WTC11 (cell line): ENCODE measurements around the gene NECTIN2. TPM values are rescaled to one million over a fixed set of nuclear protein-coding genes. Genes with fewer than 3 reads are reported as not detected.

Experiments used
- AFF4 ChIP-seq: sonication (generic); formaldehyde crosslinking; IDR thresholded peaks from 2 replicates; pipeline ENCODE4 v1.8.1; 2023; ENCODE audit warnings: mild to moderate bottlenecking, missing genetic modification reagents, borderline replicate concordance
- ARID4B ChIP-seq: sonication (generic); formaldehyde crosslinking; IDR thresholded peaks from 2 replicates; pipeline ENCODE4 v1.8.0; 2023; ENCODE audit warnings: missing genetic modification reagents, mild to moderate bottlenecking, borderline replicate concordance
- ATF2 ChIP-seq: sonication (generic); formaldehyde crosslinking; IDR thresholded peaks from 2 replicates; pipeline ENCODE4 v1.8.1; 2022; ENCODE audit warnings: low read depth, missing genetic modification reagents, borderline replicate concordance
- CREM ChIP-seq: sonication (generic); formaldehyde crosslinking; IDR thresholded peaks from 2 replicates; pipeline ENCODE4 v1.8.1; 2022; ENCODE audit warnings: mild to moderate bottlenecking, missing genetic modification reagents, moderate library complexity
- E2F1 ChIP-seq: sonication (generic); formaldehyde crosslinking; IDR thresholded peaks from 2 replicates; pipeline ENCODE4 v1.8.0; 2022; ENCODE audit warnings: mild to moderate bottlenecking, missing genetic modification reagents
- ERG ChIP-seq: fragments of 250-450 bp; sonication (Bioruptor Pico); IDR thresholded peaks from 2 replicates; pipeline ENCODE4 v1.8.0; 2021; ENCODE audit warnings: mild to moderate bottlenecking
- ETV6 ChIP-seq: sonication (generic); formaldehyde crosslinking; IDR thresholded peaks from 2 replicates; pipeline ENCODE4 v1.8.1; 2022; ENCODE audit warnings: mild to moderate bottlenecking, missing genetic modification reagents
- GABPB1 ChIP-seq: sonication (generic); formaldehyde crosslinking; IDR thresholded peaks from 2 replicates; pipeline ENCODE4 v1.8.1; 2023; ENCODE audit warnings: mild to moderate bottlenecking, missing genetic modification reagents
- HMGA2 ChIP-seq: fragments of 250-450 bp; sonication (Bioruptor Pico); IDR thresholded peaks from 2 replicates; pipeline ENCODE4 v1.4.0; 2021; ENCODE audit warnings: mild to moderate bottlenecking, moderate library complexity
- IRF1 ChIP-seq: sonication (generic); formaldehyde crosslinking; IDR thresholded peaks from 2 replicates; pipeline ENCODE4 v1.8.0; 2023; ENCODE audit warnings: missing genetic modification reagents
- IRF2 ChIP-seq: sonication (generic); formaldehyde crosslinking; IDR thresholded peaks from 2 replicates; pipeline ENCODE4 v1.8.0; 2022; ENCODE audit warnings: low read depth, missing genetic modification reagents, borderline replicate concordance
- NFE2L1 ChIP-seq: sonication (generic); formaldehyde crosslinking; IDR thresholded peaks from 2 replicates; pipeline ENCODE4 v1.8.1; 2023; ENCODE audit warnings: missing genetic modification reagents
- NFYB ChIP-seq: sonication (generic); formaldehyde crosslinking; conservative IDR thresholded peaks from 2 replicates; pipeline ENCODE4 v1.8.0; 2022; ENCODE audit warnings: low read depth, missing genetic modification reagents
- NR2C2 ChIP-seq: sonication (generic); formaldehyde crosslinking; IDR thresholded peaks from 2 replicates; pipeline ENCODE4 v1.8.0; 2022; ENCODE audit warnings: mild to moderate bottlenecking, missing genetic modification reagents
- PRRX2 ChIP-seq: fragments of 250-450 bp; sonication (Bioruptor Pico); IDR thresholded peaks from 2 replicates; pipeline ENCODE4 v1.8.0; 2021; ENCODE audit warnings: mild to moderate bottlenecking
- SP1 ChIP-seq: sonication (generic); formaldehyde crosslinking; conservative IDR thresholded peaks from 2 replicates; pipeline ENCODE4 v1.8.1; 2022; ENCODE audit warnings: missing genetic modification reagents
- USF1 ChIP-seq: sonication (generic); formaldehyde crosslinking; IDR thresholded peaks from 2 replicates; pipeline ENCODE4 v1.8.0; 2022; ENCODE audit warnings: mild to moderate bottlenecking, missing genetic modification reagents
- ZBTB21 ChIP-seq: sonication (generic); formaldehyde crosslinking; IDR thresholded peaks from 2 replicates; pipeline ENCODE4 v1.8.1; 2023; ENCODE audit warnings: mild to moderate bottlenecking, missing genetic modification reagents, borderline replicate concordance
- ZNF263 ChIP-seq: sonication (generic); formaldehyde crosslinking; IDR thresholded peaks from 2 replicates; pipeline ENCODE4 v1.8.1; 2022; ENCODE audit warnings: low read depth, mild to moderate bottlenecking, moderate library complexity, missing genetic modification reagents
- ZNF671 ChIP-seq: fragments of 250-450 bp; sonication (Bioruptor Pico); IDR thresholded peaks from 2 replicates; pipeline ENCODE4 v1.8.0; 2021; ENCODE audit warnings: mild to moderate bottlenecking
- total RNA-seq: library from RNA; stranded (reverse); gene quantifications from 3 replicates; pipeline ENCODE4 v1.2.3, GENCODE V29; 2021
- TF ChIP-seq, protein P1 (sequence below): sonication (generic); formaldehyde crosslinking; IDR thresholded peaks from 2 replicates; pipeline ENCODE4 v1.8.0; 2022; ENCODE audit warnings: mild to moderate bottlenecking, missing genetic modification reagents
- TF ChIP-seq, protein P2 (sequence below): sonication (generic); formaldehyde crosslinking; IDR thresholded peaks from 2 replicates; pipeline ENCODE4 v1.8.1; 2022; ENCODE audit warnings: mild to moderate bottlenecking, moderate library complexity, missing genetic modification reagents

The NECTIN2 gene
- total RNA-seq, 1 experiment from 2014 or later, result 170 TPM

- TF ChIP-seq ATF2 (CRISPR knock-in tag), result no peak
- TF ChIP-seq ZNF263 (CRISPR knock-in tag), result no peak
- TF ChIP-seq, protein P1, sequence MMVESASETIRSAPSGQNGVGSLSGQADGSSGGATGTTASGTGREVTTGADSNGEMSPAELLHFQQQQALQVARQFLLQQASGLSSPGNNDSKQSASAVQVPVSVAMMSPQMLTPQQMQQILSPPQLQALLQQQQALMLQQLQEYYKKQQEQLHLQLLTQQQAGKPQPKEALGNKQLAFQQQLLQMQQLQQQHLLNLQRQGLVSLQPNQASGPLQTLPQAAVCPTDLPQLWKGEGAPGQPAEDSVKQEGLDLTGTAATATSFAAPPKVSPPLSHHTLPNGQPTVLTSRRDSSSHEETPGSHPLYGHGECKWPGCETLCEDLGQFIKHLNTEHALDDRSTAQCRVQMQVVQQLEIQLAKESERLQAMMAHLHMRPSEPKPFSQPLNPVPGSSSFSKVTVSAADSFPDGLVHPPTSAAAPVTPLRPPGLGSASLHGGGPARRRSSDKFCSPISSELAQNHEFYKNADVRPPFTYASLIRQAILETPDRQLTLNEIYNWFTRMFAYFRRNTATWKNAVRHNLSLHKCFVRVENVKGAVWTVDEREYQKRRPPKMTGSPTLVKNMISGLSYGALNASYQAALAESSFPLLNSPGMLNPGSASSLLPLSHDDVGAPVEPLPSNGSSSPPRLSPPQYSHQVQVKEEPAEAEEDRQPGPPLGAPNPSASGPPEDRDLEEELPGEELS (CRISPR knock-in tag), result no peak
- TF ChIP-seq, protein P2, sequence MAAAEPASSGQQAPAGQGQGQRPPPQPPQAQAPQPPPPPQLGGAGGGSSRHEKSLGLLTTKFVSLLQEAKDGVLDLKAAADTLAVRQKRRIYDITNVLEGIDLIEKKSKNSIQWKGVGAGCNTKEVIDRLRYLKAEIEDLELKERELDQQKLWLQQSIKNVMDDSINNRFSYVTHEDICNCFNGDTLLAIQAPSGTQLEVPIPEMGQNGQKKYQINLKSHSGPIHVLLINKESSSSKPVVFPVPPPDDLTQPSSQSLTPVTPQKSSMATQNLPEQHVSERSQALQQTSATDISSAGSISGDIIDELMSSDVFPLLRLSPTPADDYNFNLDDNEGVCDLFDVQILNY (CRISPR knock-in tag), result 0 out of 2 replicates have a peak, but pooled peaks have one; percentile 24
- peak; percentile 85; the same call in 1 of the 2 replicates for TF ChIP-seq ZNF671 (CRISPR knock-in tag)
- no peak for TF ChIP-seq NFYB (CRISPR knock-in tag)
- TF ChIP-seq NR2C2, result no peak
- TF ChIP-seq ZBTB21 (CRISPR knock-in tag), result 0 out of 2 replicates have a peak, but pooled peaks have one; percentile 35
- TF ChIP-seq E2F1, result no peak
- TF ChIP-seq IRF2 (CRISPR knock-in tag), result no peak
- no peak for TF ChIP-seq GABPB1 (CRISPR knock-in tag)
- TF ChIP-seq SP1, result peak; percentile 79
- no peak for TF ChIP-seq PRRX2
- TF ChIP-seq HMGA2 (CRISPR knock-in tag), result no peak
- TF ChIP-seq ETV6 (CRISPR knock-in tag), result peak; percentile 64
- TF ChIP-seq ARID4B, result 0 out of 2 replicates have a peak, but pooled peaks have one; percentile 15
- TF ChIP-seq AFF4 (CRISPR knock-in tag), result no peak
- TF ChIP-seq CREM (CRISPR knock-in tag), result 0 out of 2 replicates have a peak, but pooled peaks have one; percentile 33
- no peak for TF ChIP-seq NFE2L1 (CRISPR knock-in tag)
- no peak; the same call in 1 of the 2 replicates for TF ChIP-seq ERG (CRISPR knock-in tag)
- TF ChIP-seq USF1, result peak; percentile 85
- TF ChIP-seq IRF1 (CRISPR knock-in tag), result no peak
Measured at GRCh38 chr19:44905437-44906160, 59.5 kb downstream of the NECTIN2 start, which contains the start of gene APOE (continued).
